Lung (tissue), 12 donors: ENCODE data around the gene OLFM2. TPM values are rescaled to one million over a fixed set of nuclear protein-coding genes. Genes with fewer than 3 reads are reported as not detected.
"Not testable (repeated sequence)": the region's sequence is repeated elsewhere in the genome, so short reads cannot be mapped to it uniquely, and the experiment has no call there.

Source experiments
- ATAC-seq: fragments of 200-7000 bp; cut with Tn5 transposase; one replicate; pipeline ENCODE4 v1.9.1; 2020; ENCODE audit warnings: moderate number of reproducible peaks; ENCODE audit not compliant: insufficient read depth, low FRiP score
- DNase-seq, 3 donors: peaks; one replicate each; pipeline ENCODE4 v3.0.0-alpha.2; 2013 to 2017
- H3K27ac ChIP-seq, 2 donors: one replicate each; pipeline ENCODE4 v1.5.1; 2013; ENCODE audit warnings: mild to moderate bottlenecking in 2 of 2, moderate library complexity in 2 of 2, control low read depth in 1 of 2, inconsistent platforms in 1 of 2, low read depth in 1 of 2, low read length in 1 of 2
- H3K27me3 ChIP-seq, 3 donors: one replicate each; pipeline ENCODE4 v1.5.1; 2013; ENCODE audit warnings: low read length in 2 of 3; ENCODE audit not compliant: control insufficient read depth in 3 of 3, insufficient read depth in 3 of 3
- H3K36me3 ChIP-seq, 4 donors: one replicate each; pipeline ENCODE4 v1.5.1; 2013; ENCODE audit warnings: low read length in 4 of 4, mild to moderate bottlenecking in 1 of 4, moderate library complexity in 1 of 4; ENCODE audit not compliant: control insufficient read depth in 4 of 4, insufficient read depth in 4 of 4
- H3K4me1 ChIP-seq, 5 donors: one replicate each; pipeline ENCODE4 v1.5.1; 2013; ENCODE audit warnings: low read length in 5 of 5, mild to moderate bottlenecking in 2 of 5, moderate library complexity in 1 of 5; ENCODE audit not compliant: control insufficient read depth in 5 of 5, insufficient read depth in 5 of 5
- H3K4me3 ChIP-seq: one replicate; pipeline ENCODE4 v1.5.1; 2013; ENCODE audit warnings: mild to moderate bottlenecking, control low read depth, moderate library complexity
- H3K9ac ChIP-seq, 2 donors: one replicate each; pipeline ENCODE4 v1.5.1; 2013; ENCODE audit warnings: low read length in 2 of 2, control low read depth in 1 of 2; ENCODE audit not compliant: insufficient read depth in 1 of 2
- H3K9me3 ChIP-seq, 4 donors: one replicate each; pipeline ENCODE4 v1.5.1; 2013; ENCODE audit warnings: low read length in 3 of 4, mild to moderate bottlenecking in 1 of 4, moderate library complexity in 1 of 4; ENCODE audit not compliant: control insufficient read depth in 4 of 4, insufficient read depth in 3 of 4
- WGBS, 2 donors: extraction: QIAGEN DNeasy Blood & Tissue Kit; methylation state at CpG; one replicate each; pipeline ENCODE4 v1.1.7; 2013; 5-methylcytosine and 5-hydroxymethylcytosine counted together
- polyA plus RNA-seq, 2 donors: library from polyadenylated mRNA; stranded (reverse); fragments of 200-250 nt; gene quantifications; one replicate each; pipeline ENCODE4 v1.2.1, GENCODE V29; 2013
- total RNA-seq, 2 donors: library from RNA; depleted of rRNA in 1 of 2; stranded (reverse); fragments of >200 nt in 1 of 2; gene quantifications; one replicate each; pipeline ENCODE4 v1.2.1, GENCODE V29; 2014 to 2021
- TF ChIP-seq, protein P1 (sequence below): IDR thresholded peaks from 2 replicates; pipeline ENCODE4 v1.5.1; 2012; ENCODE audit warnings: mild to moderate bottlenecking; ENCODE audit errors: control extremely low read depth, extremely low read depth
- donor health status: control.
- donor health status: control.
- donor health status: Bipolar disorder and iron deficiency.
- donor health status: healthy.
- donor health status: DM: yes; HTN: yes; CAD: no.

OLFM2 gene
- total and polyA plus RNA-seq, 4 donors: 2.2 to 14.3 (median 8.8) TPM

GRCh38 chr19:9823816-9824215 lies 112.5 kb downstream of the OLFM2 start:
- H3K27ac ChIP-seq: no peak overlapping the region
- no peaks in the 10 kb centered on the region for H3K9me3 ChIP-seq
- TF ChIP-seq, protein P1, sequence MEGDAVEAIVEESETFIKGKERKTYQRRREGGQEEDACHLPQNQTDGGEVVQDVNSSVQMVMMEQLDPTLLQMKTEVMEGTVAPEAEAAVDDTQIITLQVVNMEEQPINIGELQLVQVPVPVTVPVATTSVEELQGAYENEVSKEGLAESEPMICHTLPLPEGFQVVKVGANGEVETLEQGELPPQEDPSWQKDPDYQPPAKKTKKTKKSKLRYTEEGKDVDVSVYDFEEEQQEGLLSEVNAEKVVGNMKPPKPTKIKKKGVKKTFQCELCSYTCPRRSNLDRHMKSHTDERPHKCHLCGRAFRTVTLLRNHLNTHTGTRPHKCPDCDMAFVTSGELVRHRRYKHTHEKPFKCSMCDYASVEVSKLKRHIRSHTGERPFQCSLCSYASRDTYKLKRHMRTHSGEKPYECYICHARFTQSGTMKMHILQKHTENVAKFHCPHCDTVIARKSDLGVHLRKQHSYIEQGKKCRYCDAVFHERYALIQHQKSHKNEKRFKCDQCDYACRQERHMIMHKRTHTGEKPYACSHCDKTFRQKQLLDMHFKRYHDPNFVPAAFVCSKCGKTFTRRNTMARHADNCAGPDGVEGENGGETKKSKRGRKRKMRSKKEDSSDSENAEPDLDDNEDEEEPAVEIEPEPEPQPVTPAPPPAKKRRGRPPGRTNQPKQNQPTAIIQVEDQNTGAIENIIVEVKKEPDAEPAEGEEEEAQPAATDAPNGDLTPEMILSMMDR: no peak
- no peaks in the 10 kb centered on the region for H3K27me3 ChIP-seq
- H3K9ac ChIP-seq: no peak overlapping the region
- no peak for ATAC-seq
- peaks cover 4 to 12% (median 11%) of the 10 kb centered on the region in 5 donors for H3K4me1 ChIP-seq
- no peak overlapping the region for H3K4me3 ChIP-seq
- no peak for DNase-seq
- 94 to 98% methylated on average over 5 of the region's 5 CpGs for WGBS, 2 donors
- peaks cover 0 to 5% (median 3%) of the 10 kb centered on the region in 4 donors for H3K36me3 ChIP-seq

DNA sequence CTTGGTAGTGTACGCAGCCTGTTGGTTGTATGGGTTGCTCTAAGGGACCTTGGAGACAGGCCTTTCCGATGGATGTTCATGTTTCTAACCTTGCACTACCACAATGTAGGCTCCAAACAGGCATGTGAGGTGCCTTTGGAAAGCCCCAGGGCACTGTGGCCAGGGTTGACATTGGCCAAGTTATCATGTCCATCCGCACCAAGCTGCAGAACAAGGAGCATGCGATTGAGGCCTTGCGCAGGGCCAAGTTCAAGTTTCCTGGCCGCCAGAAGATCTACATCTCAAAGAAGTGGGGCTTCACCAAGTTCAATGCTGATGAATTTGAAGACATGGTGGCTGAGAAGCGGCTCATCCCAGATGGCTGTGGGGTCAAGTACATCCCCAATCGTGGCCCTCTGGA lies 116.3 kb downstream of the OLFM2 start:
- not testable (repeated sequence) for H3K9me3 ChIP-seq, ATAC-seq, H3K36me3 ChIP-seq, DNase-seq, H3K4me3 ChIP-seq, H3K9ac ChIP-seq, H3K27me3 ChIP-seq
- Histone ChIP-seq H3K4me1 (peaks cover 0 to 14% (median 6%) of the 10 kb centered on the region in 5 donors), H3K27ac (peak overlapping the region; percentile 41 to 87)
- 95 to 97% methylated on average over 8 of the region's 8 CpGs for WGBS, 2 donors

DNA sequence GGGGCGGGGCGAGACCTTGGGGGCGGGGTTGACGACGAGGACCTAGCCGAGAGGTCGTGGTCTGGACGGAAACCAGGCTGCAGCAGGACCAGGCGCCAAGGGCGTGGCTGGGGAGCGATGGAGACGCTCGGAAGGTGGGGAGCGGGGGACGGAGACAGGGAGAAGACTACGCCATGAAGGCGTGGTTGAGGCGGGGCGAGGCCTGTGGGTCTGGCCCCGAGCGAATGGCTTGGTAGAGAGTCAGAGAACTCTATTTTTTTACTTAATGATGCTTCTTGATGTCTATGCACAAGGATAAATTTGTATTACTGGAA lies 116.8 kb downstream of the OLFM2 start:
- H3K9me3 ChIP-seq: peaks cover 0 to 2% (median 0%) of the 10 kb centered on the region in 4 donors
- peak overlapping the region in 1 of 2 donors; percentile 23 for H3K9ac ChIP-seq
- H3K36me3 ChIP-seq: peaks cover 0 to 4% (median 1%) of the 10 kb centered on the region in 4 donors
- DNase-seq: no peak
- WGBS, 2 donors: 0 to 1% methylated on average over 21 of the region's 21 CpGs
- H3K4me1 ChIP-seq: peaks cover 0 to 14% (median 6%) of the 10 kb centered on the region in 5 donors
- peak overlapping the region; percentile 34 for H3K4me3 ChIP-seq
- ATAC-seq: no peak
- H3K27ac ChIP-seq: peak overlapping the region; percentile 41 to 87
- TF ChIP-seq, protein P1: no peak
- H3K27me3 ChIP-seq: no peaks in the 10 kb centered on the region

- Histone ChIP-seq H3K36me3 (peaks cover 0 to 4% (median 1%) of the 10 kb centered on the region in 4 donors), H3K27me3 (no peaks in the 10 kb centered on the region), H3K9ac (peak within 1 kb of the TSS; percentile 73 to 93), H3K4me1 (peaks cover 0 to 14% (median 6%) of the 10 kb centered on the region in 5 donors), H3K9me3 (peaks cover 0 to 2% (median 0%) of the 10 kb centered on the region in 4 donors), H3K4me3 (peak within 1 kb of the TSS; percentile 96), H3K27ac (peak within 1 kb of the TSS; percentile 94 to 99)
- DNase-seq (peak; percentile 100), ATAC-seq (peak; percentile 95)
- TF ChIP-seq, protein P1: no peak
- WGBS, 2 donors: 0 to 1% methylated on average over 82 of the region's 82 CpGs
These were observed 117.3 kb downstream of the OLFM2 start, which contains the start of gene FBXL12 for GRCh38 chr19:9818734-9819595. Gene FBXL12 (minus strand): TSS chr19:9819079. CDS start chr19:9818813, 266 bp downstream.
